GM12875 (cell line): ENCODE results near the gene GRIK2.

ENCODE experiments used
- H3K4me3 ChIP-seq: one replicate; pipeline ENCODE4 v1.5.1; 2011; ENCODE audit warnings: low read depth, low read length, control low read depth
- TF ChIP-seq, protein P1 (sequence below): IDR thresholded peaks from 2 replicates; pipeline ENCODE4 v1.5.1; 2011; ENCODE audit warnings: low read depth, mild to moderate bottlenecking, control low read depth, inconsistent platforms, low read length, moderate library complexity, borderline replicate concordance; ENCODE audit not compliant: insufficient read depth

The GRIK2 gene

DNA sequence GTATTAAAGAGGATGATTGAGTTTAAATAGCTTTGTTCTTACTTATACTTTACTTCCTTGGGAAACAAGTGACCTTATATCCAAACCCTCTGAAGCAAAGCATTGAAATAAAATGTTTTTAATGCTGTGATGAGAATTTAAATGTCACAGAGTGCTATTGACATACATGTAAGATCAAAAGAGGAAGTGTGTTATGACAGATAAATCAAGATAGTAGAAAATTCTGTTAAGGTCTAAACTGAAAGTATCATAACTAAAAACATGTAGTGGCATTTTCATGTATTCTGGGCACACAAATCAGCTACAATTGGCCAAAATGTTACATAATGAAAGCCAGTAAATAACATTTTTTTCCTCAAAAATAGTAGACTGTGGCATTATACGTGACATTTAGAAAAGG, 318.0 kb downstream of the GRIK2 start:
- no peak overlapping the region for H3K4me3 ChIP-seq
- TF ChIP-seq, protein P1, sequence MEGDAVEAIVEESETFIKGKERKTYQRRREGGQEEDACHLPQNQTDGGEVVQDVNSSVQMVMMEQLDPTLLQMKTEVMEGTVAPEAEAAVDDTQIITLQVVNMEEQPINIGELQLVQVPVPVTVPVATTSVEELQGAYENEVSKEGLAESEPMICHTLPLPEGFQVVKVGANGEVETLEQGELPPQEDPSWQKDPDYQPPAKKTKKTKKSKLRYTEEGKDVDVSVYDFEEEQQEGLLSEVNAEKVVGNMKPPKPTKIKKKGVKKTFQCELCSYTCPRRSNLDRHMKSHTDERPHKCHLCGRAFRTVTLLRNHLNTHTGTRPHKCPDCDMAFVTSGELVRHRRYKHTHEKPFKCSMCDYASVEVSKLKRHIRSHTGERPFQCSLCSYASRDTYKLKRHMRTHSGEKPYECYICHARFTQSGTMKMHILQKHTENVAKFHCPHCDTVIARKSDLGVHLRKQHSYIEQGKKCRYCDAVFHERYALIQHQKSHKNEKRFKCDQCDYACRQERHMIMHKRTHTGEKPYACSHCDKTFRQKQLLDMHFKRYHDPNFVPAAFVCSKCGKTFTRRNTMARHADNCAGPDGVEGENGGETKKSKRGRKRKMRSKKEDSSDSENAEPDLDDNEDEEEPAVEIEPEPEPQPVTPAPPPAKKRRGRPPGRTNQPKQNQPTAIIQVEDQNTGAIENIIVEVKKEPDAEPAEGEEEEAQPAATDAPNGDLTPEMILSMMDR, result no peak

DNA sequence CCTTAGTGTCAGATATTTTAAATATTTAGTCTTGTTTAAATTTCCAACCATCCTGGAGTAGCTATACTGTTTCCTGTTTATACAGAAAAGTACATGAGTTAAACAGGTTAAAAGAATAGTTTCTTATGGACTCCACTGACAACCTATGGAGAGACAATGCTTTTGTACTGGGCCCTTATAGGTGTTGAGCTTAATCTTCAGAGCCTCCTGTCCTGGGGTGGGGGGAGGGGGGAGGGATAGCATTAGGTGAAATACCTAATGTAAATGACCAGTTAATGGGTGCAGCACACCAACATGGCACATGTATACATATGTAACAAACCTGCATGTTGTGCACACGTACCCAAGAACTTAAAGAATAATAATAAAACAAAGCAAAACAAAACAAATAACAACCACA, 322.9 kb downstream of the GRIK2 start:
- no peak overlapping the region for H3K4me3 ChIP-seq
- TF ChIP-seq, protein P1, result no peak

DNA sequence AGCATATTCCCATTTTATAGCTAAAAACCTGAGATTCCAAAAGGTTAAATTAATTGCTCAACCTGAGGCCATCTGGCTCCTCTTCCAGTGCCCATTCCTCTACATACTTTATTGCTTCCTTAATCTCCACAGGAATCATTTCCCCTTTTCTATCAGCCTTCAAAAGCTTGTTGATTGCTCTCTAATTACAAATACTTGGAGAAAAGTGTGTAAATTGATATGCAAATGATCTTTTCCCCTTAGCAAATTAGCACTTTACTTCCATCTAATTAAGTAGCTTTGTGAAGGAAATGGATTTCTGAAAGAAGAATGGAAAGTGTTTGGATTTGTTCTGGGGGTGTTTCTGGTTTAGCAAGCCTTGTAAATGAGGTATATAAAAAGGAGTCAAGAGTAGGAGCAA, 323.3 kb downstream of the GRIK2 start:
- TF ChIP-seq, protein P1, result no peak
- H3K4me3 ChIP-seq, result no peak overlapping the region

DNA sequence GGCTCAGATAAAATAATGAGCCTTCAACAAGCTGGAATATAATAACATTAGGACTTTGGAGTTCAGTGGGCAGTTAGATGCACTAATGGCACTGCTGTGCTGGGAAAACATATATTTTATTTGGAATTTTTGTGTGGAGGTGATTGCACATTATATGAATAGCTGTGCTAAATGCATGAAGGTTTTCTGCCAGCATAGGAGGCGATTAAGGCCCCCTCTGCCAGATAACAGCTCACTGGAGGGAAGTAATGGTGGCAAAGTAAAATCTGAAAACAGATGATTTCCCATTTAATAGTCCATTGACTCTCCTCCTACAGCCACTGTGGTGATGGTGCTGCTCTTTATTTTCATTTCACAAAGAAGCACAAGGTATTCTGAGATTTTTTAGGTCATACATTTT, 326.0 kb downstream of the GRIK2 start:
- TF ChIP-seq, protein P1, result no peak
- H3K4me3 ChIP-seq, result no peak overlapping the region

DNA sequence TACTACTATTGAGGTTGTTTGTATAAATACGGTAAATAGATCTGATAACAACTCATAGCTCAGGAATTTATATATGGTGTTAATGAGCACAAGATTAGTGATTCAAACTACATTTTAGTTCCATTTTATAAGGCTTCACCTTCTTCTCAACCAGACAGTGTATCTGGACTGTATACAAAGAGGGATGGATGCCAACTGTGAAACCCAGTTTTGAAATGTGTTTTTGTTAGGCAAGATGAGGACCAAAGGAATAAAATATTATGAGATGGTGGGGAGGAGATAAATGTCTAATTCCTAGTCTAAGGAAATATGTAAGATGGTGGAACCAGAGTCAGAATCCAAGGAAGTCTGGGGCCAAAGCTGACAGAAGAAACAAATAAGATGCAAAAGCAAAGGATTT, 329.0 kb downstream of the GRIK2 start:
- no peak overlapping the region for H3K4me3 ChIP-seq
- TF ChIP-seq, protein P1, result no peak

DNA sequence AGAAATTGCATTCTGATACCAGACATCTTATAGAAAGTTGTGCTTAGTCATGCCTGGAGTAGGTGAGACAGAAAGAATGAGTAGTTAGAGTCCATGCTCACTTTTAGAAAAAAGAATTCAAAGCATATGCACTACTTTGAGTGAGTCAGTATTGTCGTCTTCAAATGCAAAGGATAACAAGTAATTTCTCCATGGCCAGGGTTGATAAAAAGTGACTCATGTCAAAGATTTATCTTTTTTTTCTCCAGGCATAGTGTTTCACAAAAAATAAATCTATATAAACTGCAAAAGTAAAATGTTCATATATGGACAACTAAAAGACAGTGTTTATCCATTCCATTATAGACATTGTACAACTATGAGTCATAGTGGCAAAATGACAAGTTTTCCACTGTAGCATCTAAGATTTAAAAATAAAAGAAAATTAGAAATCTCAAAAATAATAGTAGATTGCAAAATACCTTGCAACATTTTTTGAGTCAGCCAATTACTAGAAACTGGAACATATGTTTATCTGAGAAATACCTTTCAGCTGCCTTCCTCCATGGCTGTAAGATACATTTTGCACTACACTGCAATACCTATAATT, 329.6 kb downstream of the GRIK2 start:
- TF ChIP-seq, protein P1, result no peak

DNA sequence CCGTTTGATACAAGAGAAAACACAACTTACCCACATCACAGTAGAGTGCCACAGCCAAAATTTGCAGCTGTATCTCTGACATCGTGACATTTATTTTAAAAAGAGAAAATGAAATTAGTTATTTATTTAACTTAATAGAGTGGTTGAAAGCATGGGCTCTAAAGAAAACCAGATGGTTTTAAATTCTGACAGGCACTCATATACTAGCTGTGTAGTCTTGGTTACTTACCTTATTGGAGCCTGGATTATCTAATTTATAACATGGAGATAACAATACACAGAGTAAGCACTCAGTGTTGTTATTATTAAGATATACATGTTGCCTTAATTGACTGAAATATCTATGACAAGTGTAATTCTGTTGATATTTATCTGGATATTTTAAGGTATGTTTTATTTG, 334.9 kb downstream of the GRIK2 start:
- H3K4me3 ChIP-seq, result no peak overlapping the region
- TF ChIP-seq, protein P1, result no peak

More for the DNA sequence above, 329.6 kb downstream of the GRIK2 start:
- H3K4me3 ChIP-seq, result no peak overlapping the region
